ENCODE measurements around the gene AMDHD1.

AMDHD1 gene

GRCh38 chr12:95996034-95996658 is 53.0 kb downstream of the AMDHD1 start, which contains the start of gene HAL:
Gene HAL, minus strand, starts transcription at chr12:95996344. Its CDS starts 434 bp downstream, at chr12:95995910.
- no peak for FAIRE-seq

- no peak for FAIRE-seq
Observed at GRCh38 chr12:95997276-95997675, 54.1 kb downstream of the AMDHD1 start.

- no peak for FAIRE-seq
Observed at GRCh38 chr12:95997911-95998510, 54.9 kb downstream of the AMDHD1 start.

- FAIRE-seq, result peak; percentile 31
Observed at GRCh38 chr12:95998611-95999286, 55.6 kb downstream of the AMDHD1 start.

- FAIRE-seq, result no peak
Observed at GRCh38 chr12:95999484-95999883, 56.4 kb downstream of the AMDHD1 start.

- no peak for FAIRE-seq
Observed at GRCh38 chr12:96000858-96001257, 57.7 kb downstream of the AMDHD1 start.

- FAIRE-seq, result no peak
Observed at GRCh38 chr12:96006727-96007126, 63.6 kb downstream of the AMDHD1 start.

GRCh38 chr12:96007729-96008128 is 64.6 kb downstream of the AMDHD1 start:
- no peak for FAIRE-seq

- FAIRE-seq, result no peak
Observed at GRCh38 chr12:96014943-96015599, 71.9 kb downstream of the AMDHD1 start.

GRCh38 chr12:96015672-96016071 is 72.5 kb downstream of the AMDHD1 start:
- no peak for FAIRE-seq

Data from TTC549 (cell line).